GM19025 (cell line): ENCODE measurements around the gene KRT4.
"Not testable (repeated sequence)": the region's sequence is repeated elsewhere in the genome, so short reads cannot be mapped to it uniquely, and the experiment has no call there.

Experiments used
- ATAC-seq: cut with Tn5 transposase; IDR thresholded peaks from one replicate; pipeline ENCODE4 v1.9.1; 2021; ENCODE audit warnings: mild to moderate bottlenecking, low read depth, moderate library complexity; ENCODE audit not compliant: unreplicated experiment

KRT4 gene

DNA sequence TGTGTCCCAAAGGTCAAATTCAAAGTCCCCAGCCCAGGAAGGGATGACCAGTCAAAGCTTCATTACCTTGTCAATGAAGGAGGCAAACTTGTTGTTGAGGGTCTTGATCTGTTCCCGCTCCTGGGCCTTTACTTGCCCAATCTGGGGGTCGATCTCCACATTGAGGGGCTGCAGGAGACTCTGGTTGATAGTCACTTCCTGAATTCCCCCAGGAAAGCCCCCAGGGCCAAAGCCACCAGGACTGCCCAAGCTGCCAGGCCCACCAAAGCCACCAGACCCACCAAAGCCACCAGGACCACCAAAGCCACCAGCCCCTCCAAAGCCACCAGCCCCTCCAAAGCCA, 18.6 kb downstream of the KRT4 start:
- ATAC-seq, result not testable (repeated sequence)

DNA sequence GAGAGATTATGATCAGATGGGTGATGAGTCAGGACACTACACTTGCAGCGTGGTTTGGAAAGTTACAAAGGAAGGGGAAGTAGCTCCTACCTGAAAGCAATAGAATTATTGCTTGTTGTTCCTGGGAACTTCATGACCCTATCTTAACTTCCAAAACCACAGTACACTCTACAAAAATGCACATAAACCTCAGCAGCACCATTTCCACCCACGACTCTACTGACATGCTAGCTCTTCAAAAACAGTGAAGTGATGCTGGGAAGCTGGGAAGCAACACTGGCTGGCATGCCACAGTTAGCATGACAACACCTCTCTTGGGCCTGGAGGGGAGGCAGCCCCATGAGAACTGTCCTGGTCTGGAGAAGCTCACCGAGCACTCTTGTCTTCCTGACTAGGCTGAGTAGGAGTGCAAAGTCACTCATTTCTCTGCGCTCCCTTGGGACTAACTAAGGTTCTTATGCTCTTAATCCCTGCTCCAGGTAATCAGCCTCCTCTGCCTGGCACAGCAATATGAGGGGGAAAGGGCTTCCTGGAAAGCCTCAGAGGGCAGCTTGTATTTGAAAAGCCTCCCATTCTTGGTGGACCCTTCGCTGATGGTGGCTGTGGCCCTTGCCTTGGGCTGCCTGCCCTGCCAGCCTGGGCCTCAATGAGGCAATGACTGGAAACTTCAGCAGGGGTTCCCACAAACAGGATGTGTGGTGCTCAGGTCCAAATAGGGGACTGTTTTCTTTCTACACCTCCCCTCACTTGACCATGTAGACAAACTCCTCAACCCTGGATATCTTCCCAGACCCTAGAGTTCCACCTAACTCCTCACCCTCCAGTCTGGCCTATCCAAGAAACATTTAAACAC, 19.2 kb downstream of the KRT4 start:
- ATAC-seq, result no peak

DNA sequence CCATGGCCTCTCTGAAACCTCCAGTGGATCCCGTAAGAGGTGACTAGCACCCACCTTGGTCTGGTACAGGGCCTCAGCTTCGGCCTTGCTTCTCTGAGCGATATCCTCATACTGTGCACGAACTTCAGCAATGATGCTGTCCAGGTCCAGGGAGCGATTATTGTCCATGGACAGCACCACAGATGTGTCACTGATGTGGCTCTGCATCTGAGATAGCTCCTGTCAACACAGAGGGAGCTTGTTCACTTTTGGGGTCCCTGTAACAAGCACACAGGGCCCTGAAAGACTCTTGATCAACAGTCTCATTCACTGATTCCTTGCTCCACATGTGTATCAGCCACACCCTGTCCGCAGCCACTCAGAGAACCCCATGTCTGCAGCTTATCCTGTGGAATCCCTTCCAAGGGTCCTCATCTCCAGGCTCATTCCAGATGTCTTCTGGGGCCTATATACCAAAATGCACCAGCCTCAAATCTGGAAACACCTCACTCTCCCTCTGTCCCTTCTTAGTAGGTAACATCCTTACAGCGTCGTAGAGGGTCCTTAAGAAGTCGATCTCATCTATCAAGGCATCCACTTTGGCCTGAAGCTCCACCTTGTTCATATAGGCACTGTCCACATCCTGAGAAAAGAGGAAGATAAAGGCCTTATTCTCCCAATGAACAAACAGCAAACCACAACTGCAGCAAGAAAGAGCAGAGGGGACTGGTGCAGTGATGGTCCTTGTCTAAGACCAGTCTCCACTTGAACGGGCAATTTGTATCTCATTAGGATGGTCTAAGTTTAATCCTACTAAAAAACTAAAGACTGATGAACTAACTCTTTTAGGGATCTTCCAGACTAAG, 21.5 kb downstream of the KRT4 start:
- no peak for ATAC-seq

DNA sequence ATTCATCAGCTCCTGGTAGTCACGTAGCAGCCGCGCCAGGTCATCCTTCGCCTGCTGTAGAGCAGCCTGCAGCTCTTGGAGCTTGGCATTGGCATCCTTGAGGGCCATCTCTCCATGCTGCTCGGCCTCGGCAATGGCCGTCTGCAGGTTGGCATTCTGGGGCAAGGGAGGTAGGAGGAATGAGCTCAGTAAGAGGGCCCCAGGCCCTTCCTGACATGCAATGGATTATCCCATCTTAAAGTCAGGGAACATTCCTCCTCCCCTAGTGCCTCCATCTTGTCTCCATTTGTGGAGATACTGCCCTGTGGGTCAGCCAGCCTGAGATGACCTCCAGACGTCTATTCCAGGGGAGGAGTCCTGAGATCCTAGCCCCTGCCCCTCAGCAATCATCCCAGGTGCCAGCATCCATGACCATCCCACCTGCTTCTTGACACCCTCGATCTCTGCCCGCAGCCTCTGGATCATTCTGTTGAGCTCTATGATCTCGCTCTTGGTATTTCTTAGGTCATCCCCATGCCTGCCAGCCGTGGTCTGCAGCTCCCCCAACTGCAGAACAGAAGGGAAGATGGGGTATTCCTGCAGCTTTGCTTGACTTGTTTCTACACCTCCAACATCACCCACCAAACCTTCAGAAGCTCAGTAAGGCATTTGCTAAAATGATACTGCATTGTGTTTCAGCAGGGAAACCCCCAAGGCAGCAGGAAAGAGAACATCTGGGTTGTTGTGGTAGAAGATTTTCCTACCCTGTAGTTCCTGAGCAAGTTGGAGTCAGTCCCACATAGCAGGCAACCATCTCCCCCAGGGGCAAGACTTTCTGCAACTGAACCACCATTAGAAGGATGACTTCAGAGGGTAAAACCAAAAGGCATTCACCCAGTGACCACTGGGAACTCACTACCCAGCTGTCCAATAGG, 22.4 kb downstream of the KRT4 start:
- no peak for ATAC-seq

DNA sequence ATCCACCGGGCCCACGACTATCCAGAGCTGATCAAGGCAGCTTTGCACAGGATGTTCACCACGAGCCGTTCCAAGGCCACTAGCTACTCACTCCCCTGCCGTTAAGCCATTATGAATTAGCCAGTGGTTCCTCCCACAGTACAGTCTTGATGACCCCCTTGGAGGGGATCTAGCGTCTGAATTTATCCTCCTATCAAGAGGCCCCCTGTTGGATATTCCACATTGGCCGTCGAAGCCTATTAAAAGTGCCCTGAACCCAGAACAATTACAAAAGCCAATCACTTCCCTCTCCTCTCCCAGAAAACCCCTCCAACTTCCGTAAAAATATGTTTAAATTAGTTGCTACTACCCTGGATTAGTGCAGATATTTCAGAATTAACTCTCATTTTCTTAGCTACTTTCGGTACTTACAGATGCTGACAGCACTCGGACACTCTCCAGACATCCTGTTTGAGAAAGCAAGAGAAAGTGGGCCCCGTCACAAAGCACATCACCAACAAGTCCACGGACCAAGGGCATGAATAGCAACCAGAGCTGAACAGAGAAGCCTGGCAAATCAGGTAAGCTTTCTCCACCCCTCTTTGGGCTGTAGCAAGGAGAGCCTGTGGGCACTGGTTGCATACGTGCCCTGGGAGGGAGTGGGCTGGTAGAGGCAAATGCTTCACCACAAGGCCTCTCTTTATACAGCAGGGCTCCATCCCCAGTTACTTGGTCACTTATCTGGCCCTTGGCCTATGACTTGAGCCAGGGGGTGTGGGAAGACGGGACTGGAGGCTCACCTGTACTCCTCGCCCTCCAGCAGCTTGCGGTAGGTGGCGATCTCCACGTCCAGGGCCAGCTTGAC, 23.3 kb downstream of the KRT4 start:
- no peak for ATAC-seq

DNA sequence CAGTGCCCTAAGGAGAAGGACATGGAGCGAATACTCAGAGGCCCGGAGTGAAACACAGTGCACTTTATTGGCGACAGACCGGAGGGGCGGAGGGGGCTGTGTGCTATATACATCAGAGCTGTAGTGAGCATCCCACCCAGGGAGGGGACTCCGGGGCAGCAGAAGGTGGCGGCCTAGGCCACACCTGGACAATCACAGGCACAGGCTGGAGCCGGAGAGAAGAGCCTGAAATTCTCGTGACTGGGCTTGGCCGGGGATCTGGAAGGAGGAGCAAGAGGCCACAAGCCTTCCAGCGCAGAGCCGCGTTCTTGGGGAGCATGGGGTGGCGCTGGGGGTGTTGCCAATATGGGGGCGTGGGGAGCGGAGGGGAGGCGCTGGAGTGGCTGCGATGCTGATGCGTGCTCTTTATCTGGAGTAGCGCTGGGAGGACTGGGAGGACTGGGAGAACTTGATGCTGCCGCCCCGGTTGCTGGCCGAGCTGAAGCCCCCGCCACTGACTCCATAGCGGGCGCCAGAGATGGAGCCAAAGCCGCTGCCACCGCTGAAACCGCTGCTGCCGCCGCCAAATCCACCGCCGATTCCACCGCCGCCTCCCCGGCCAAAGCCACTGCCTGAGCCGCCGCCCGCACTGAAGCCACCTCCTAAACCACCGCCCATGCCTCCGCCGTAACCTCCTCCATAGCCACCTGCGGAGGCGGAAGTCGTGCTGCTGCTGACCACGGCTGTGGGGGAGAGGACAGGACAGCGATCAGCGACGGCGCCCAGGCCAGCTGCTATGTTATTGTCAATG, 24.1 kb downstream of the KRT4 start:
- ATAC-seq, result no peak

DNA sequence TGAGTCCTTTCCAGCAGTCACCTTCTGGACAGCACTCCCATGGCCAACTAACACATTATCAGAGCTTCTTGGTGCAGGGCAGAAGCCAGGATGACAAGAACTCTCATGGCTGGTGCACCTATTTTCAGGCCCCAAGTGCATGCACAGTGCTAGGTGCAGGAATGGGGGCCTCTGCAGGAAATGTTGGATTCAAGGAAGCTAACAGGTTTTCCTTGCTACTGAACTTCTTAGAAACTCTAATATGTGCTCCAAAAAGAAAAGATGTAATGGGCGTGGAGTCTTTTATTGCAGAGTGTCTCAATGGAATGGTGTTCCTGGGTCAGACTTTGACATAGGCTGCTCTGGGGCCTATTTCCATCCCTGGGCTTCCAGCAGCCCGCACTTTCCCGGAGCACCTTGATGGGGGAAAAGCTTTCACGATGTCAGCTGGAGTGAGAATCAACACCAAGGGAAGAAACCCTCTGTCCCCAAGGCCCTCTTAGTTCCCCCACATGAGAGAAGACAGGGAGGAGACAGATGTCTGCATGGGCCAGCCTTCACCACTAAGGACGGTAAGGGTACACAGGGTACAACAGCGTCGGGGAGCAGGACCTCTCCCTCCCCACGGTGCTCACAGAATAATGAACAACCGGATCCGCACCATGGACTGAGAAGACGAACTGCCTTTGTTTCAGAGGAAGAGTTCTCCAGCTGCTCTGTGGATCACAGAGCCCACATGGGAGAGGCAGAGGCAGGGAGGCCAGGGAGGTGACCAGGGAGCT, 24.9 kb downstream of the KRT4 start:
- no peak for ATAC-seq

DNA sequence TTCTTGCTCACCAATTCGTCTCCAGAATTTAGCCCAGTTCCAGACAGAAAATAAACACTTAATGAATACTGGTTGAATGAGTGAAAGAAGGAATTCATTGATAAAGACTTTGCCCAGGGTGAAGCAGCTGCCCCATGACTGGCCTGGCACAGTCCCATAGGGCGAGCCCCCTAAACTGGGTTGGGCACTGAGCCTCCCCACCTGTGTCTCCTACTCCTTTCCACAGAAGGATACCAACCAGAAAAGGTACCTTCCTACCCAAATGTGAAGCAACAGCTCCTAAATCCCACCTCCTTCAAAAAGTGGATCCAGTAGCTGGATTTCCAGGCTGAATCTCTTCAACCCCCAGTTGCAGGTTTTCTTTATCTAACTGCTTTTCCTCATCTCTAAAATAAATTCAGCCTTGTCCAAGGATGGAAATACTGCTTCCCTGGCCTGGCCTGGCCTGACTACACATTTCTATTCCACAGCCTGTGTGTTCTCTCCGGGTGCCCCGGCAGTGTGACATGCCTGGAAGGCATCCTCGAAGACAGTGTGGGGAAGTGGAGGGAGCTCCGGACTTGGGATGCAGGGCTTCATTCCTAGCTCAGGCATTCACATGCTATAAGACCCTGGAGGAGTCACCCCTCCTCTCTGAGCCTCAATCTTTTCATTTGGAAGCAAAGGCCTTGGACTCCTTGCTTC, 25.6 kb downstream of the KRT4 start:
- ATAC-seq, result no peak

DNA sequence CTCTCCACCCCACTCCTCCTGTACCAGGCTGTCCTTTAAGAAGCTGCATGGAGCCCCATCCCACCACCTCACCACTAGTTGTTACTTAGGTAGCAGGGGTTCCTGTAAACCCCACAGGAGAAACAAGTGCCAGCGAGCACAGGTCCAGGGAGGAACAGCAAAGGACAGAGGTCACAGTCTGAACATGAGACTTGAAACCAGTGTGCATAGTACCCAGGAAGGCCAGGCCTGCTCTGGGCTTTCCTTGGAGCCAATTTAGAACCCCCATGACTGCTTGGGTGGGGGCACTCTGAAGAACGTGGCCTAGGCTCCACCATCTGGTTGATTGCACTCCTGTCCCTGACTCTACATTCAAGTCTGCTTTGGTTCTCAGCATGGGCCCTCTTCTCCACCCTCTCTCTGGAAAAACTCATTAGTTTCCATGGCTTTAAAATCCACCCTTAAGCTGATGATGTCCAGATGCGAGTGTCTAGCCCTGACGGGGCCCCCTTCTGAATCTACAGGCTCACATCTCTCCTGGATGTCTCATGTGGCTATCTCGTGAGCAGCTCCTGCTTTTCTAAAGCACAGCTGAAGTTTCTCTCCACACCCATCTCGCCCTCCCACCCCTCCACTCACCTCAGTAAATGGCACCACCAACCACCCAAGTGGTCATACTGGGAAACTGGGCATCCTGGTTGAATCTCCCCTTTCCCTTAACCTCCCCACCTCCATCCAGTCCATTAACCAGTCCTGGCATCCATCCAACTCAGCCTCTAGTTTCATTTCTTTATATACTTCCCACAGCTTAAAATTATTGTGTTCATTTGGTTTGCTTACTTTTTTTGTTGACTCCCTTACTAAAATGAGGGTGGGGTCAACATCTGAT, 26.4 kb downstream of the KRT4 start:
- no peak for ATAC-seq

DNA sequence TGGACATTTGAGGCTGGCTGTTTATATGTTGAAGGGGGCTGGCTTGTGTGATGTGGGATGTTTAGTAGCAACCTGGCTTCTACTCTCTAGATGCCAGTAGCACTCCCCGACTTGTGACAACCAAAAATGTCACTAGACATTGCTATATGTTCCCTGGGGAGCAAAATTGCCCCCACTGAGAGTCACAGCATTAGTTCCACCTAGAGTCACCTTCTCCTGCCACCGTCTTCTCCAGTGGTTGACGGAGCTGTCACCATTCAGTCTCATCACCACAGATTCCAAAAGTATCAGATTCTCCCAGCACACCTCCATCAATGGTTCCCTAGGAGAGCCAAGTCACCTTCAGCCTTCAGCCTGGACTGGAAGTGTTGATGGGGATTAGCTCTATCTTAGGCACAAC, 29.0 kb downstream of the KRT4 start:
- ATAC-seq, result no peak

DNA sequence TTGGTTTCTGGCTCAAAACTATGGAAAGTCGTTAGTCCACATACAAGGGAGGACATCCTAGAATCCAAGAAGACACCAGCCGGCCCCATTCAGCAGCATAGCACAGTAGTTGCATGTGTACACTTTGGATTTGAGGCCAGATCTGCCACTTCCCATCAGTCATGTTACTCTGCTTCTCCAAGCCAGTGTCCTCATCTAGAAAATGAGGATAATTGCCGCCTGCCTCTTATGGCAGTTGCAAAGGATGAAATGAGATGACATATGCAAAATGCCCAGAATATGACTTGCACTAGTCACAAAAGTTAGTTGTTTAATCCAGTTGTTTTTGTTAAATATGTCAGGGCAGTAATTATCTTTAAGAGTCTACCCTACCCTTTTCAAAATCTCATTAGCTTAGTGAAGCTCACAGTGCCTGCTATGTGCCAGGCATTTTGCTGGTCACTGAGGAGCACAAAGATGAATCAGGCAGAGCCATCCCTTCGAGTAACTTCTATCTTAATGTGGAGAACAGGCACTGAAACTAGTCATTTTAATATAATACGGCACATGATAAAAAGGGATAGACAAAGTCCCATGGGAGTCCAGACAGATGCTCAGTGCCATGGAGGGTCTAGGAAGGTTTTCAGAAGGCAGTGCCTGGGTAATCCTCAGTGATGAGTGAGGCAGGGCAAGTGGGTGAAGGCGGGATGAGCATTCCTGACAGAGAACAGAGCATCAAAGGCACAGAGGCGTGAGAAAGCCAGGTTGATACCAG, 30.2 kb downstream of the KRT4 start:
- ATAC-seq, result no peak

DNA sequence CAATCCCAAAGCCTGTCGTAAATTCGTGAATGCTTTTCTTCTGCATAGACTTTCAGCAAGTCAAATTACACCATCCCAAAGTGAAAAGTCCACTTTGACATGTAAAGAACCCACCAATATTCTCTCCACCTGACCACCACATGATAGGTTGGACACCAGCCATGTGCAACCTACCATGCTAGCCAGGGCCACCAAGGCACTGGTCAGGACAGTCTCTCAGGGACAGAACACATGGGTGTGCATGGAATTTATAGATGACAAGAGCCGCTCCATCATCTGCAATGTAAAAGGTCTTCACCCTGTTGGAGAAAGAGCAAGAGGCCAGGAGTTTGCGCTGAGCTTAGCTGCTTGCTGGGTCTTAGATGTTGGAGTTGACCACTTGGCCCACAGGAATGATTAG, 31.4 kb downstream of the KRT4 start:
- no peak for ATAC-seq

DNA sequence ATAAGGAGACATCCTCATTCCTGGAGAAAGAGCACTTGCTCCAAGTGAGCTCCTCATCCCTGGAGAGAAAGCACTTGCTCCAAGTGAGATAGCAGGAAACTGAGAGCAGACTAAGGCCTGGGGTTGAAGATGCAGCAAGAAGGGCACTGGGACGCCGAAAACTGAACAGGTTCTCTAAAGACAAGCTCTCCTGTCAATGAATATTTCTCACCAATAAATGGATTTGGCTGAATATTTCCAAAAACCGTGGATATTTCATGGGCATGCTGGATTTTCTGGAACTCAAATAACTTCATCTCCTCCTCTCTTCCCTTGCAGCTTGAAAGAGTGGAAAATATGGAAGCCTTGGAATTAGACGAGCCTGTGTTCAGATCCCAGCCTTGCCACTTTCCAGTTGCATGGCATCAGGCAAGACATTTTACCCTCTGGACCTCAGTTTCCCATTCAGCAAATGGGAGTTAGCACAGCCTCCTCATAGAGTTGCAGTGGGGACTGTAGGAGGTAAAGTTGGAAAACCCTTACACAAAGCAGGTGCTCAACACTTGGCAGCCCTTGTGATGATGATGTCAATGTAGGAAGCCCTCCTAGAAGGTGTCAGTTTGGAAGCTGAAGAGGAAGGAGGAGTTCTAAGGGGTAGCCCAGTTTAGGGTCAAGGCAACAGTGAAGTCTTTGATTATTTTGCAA, 32.4 kb downstream of the KRT4 start:
- ATAC-seq, result no peak

DNA sequence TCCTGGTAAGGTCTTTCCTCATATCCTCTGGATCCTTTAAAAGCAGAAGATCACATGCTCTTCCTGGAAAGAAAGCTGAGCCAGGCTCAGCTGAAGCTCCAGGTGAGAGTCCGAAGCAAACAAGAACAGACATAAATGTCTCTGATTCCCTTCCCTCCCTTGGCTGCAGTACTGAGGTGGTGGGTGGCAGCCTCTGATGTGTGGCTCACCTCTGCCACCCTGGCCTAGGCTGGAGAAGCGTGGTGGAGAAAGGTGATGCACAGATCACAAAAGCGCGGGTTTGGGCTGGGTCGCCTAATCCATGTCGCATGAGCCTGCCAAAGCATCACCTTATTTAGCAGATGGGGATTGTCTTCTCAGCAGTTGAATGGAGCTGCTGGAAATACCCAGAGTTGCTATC, 34.0 kb downstream of the KRT4 start:
- no peak for ATAC-seq

DNA sequence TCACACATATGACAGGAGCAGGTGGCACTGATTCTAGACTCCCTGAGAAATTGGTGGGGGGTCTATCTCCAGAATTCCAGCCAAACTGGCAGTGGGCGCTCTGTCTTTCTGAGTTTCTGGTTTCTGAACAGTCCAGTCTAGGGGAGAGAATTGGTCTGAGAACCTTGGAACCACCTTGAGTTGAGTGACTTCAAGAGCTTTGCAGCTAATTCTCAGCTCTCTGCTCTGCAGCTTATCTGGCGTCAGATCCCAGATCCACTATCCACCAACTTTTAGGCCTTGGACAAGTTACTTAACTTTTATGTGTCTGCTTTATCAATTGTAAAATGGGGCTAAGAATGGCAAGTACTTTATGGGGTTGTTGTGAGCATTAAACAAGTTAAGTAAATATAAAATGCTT, 35.1 kb downstream of the KRT4 start:
- ATAC-seq, result no peak

DNA sequence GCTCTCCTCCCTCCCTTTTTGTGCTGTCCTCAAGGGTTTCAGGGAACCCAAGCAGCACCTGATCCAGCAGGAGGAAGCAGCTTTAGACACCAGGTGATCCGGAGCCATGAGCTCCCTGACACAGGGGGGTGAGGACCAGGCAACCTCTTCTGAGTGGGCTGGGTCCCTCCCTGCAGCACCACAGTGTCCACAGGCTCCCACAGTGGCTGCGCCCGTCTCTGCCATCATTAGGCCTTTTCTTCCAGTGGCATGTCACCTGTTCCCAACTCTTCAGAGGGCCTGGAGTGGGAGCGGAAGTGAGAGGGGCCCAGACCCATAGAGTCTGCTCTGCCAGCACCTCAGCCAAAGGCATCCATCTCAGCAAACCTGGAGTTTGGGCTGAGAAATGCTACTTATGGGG, 36.4 kb downstream of the KRT4 start:
- ATAC-seq, result no peak
